Upper lobe of left lung (tissue), 4 donors: Measurements from ENCODE around the gene PRKCZ.

Experiments used
- CTCF ChIP-seq, 6 experiments: fragments of 450-650 bp in 4 of 6; fragments of 200-600 bp in 2 of 6; sonication (generic) in 2 of 6; IDR thresholded peaks; one replicate each; pipeline ENCODE4 v1.5.1; 2016 to 2019; ENCODE audit warnings: antibody characterized with exemption in 6 of 6
- EP300 ChIP-seq, 4 donors: sonication (generic); formaldehyde crosslinking; IDR thresholded peaks; one replicate each; pipeline ENCODE4 v1.5.1; 2017; ENCODE audit warnings: antibody characterized with exemption in 4 of 4, control low read depth in 2 of 4
- POLR2A ChIP-seq, 4 donors: fragments of 450-650 bp; IDR thresholded peaks; one replicate each; pipeline ENCODE4 v1.5.1; 2016 to 2017; ENCODE audit warnings: antibody characterized with exemption in 4 of 4, mild to moderate bottlenecking in 2 of 4
- POLR2AphosphoS5 ChIP-seq, 2 donors: sonication (generic); formaldehyde crosslinking; IDR thresholded peaks; one replicate each; pipeline ENCODE4 v1.5.1; 2017; ENCODE audit warnings: antibody characterized with exemption in 2 of 2

GRCh38 chr1:2080884-2081283 is 30.7 kb downstream of the PRKCZ start:
- no peak for TF ChIP-seq POLR2A (IDR thresholded peaks at IDR 0.05)
- no peak for TF ChIP-seq CTCF (IDR thresholded peaks at IDR 0.05)
- no peak for TF ChIP-seq EP300 (IDR thresholded peaks at IDR 0.05)
- TF ChIP-seq POLR2AphosphoS5 (IDR thresholded peaks at IDR 0.05), result no peak
